ENCODE data around the gene CLEC14A.

The CLEC14A gene, protein sequence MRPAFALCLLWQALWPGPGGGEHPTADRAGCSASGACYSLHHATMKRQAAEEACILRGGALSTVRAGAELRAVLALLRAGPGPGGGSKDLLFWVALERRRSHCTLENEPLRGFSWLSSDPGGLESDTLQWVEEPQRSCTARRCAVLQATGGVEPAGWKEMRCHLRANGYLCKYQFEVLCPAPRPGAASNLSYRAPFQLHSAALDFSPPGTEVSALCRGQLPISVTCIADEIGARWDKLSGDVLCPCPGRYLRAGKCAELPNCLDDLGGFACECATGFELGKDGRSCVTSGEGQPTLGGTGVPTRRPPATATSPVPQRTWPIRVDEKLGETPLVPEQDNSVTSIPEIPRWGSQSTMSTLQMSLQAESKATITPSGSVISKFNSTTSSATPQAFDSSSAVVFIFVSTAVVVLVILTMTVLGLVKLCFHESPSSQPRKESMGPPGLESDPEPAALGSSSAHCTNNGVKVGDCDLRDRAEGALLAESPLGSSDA

DNA sequence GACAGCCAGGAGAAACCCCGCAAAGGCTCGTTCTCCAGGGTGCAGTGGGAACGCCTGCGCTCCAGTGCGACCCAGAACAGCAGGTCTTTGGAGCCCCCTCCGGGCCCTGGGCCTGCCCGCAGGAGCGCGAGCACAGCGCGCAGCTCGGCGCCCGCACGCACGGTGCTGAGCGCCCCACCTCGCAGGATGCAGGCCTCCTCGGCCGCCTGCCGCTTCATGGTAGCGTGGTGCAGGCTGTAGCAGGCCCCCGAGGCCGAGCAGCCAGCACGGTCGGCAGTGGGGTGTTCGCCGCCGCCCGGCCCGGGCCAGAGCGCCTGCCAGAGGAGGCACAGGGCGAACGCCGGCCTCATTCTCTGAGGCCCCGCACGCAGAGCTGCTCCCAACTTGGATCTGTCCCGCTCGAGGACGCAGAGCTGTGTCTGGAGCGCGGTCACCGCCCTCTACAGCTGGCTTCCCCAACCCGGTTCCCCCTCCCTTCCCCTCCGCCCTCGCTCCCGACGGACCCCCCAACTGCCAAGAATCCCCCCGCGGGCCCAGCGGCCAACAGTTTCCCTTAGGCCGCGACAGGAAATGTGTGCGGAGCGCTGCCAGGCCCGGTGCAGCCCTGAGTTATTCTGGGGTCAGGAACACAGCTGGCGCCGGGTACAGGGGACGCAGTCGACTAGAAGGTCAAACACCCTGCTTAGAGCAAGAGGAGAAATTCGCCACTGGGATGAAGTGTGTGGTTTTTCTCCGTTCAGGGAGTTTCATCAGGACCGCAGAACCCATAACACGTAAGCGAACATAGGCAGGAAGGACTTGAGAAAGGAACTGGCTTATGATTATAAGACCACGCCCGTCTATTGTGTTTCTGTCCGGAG is at the start of gene CLEC14A:
CLEC14A (minus strand) TSS at position 421 of the 860 bp plus-strand sequence; CDS start at position 350, 71 bp downstream.
- DNase-seq (ENCODE audit: low read depth in 3 of 3), result peak in 1 of 3 experiments; percentile 2

- no peak for DNase-seq (ENCODE audit: low read depth in 3 of 3)
Measured at GRCh38 chr14:38302966-38303365, 47.1 kb upstream of the CLEC14A start.

DNA sequence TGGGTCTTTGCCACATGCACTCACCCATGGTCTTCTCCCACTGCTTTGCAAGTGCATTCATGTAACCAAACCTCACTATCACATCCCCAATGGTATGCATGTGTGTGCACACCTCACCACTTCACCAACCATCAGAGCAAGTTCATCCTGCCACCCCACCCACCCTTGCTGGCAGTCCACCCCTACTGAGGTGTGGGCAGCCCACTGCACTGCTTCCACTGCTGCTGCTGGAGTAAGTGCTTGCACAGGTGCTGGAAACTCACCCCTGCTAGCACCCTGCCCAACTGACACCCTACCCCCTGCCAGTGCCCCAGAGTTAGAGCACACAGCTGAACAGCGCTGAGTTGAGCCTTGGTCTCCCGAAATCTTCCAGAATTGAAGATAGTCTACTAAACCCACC is 46.1 kb upstream of the CLEC14A start:
- DNase-seq (ENCODE audit: low read depth in 3 of 3), result no peak

GRCh38 chr14:38297681-38298080 is 41.8 kb upstream of the CLEC14A start:
- DNase-seq (ENCODE audit: low read depth in 3 of 3), result no peak

DNA sequence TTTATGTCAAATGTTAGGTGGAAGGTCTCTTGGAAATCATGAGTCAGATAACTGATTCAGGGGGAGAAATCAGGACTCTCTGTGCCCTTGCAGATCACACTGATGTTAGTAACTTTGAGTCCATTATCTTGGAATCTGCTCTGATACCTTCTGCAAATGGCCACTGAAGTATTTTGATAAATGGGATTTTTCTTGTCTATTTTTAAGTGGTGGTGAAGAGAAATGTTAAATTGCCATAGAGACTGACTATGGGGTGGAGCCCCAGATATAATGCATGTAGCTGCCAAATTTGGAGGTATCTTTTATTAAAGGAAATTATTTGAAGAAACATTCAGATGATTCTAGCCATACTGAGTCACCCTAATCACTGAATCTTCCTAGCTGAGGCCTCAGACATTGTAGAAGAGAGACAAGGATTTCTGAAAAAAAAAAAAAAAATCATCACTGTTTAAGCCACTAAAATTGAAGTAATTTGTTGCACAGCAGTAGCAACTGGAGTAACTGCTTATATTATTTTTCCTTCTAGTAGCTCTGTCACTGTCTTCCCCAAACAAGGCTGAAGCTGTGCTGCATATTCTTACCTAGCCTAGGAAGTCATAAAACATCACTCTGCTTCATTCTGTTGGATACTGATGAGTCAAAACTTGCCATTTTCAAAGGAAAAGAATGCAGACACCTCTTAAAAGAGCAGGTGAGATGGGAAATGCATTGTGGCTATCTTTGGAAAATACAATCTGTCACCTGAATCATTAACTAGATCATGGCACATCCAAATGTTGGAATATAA is 36.0 kb upstream of the CLEC14A start:
- DNase-seq (ENCODE audit: low read depth in 3 of 3), result no peak

GRCh38 chr14:38290601-38291188 is 34.8 kb upstream of the CLEC14A start:
- DNase-seq (ENCODE audit: low read depth in 3 of 3), result no peak

DNA sequence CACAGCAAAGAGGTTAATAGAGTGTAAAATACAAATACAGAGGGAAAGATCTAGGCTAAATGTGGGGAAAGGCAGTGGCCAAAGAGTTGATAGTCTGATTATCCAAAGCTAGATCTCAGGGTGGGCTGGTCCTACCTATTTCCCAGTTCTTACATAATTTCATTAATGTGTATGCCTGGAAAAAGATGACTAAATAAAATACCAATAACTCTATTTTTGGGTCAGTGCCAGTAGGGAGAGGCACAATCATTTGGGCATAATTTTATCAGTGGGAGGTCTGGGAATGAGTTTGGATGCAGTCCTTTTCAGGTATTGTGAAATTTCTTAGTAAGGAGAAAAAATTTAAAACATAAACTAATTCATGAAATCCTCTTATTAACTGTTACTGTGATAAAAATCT is 30.6 kb upstream of the CLEC14A start:
- no peak for DNase-seq (ENCODE audit: low read depth in 3 of 3)

GRCh38 chr14:38285962-38286361 is 30.1 kb upstream of the CLEC14A start:
- DNase-seq (ENCODE audit: low read depth in 3 of 3), result no peak

GRCh38 chr14:38282936-38283335 is 27.0 kb upstream of the CLEC14A start:
- DNase-seq (ENCODE audit: low read depth in 3 of 3), result no peak

DNA sequence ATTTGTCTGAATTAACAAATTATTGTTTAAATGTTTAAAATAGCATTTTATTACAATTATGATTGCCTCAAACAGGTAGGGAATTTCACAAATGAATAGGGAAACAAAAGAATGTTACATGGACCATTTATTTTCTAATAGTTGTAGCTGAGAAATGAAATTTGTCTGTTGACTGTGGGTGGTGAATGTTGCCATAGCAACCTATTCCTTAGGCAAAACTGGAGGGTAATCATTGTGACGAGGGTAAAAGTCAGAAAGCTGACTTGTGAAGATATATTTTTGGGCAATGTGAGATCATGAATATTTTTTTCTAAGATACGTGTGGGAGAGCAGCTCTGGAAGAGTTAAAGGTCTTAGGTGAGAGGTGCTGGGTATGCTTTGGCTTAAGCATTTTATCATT is 24.2 kb upstream of the CLEC14A start:
- DNase-seq (ENCODE audit: low read depth in 3 of 3), result no peak

DNA sequence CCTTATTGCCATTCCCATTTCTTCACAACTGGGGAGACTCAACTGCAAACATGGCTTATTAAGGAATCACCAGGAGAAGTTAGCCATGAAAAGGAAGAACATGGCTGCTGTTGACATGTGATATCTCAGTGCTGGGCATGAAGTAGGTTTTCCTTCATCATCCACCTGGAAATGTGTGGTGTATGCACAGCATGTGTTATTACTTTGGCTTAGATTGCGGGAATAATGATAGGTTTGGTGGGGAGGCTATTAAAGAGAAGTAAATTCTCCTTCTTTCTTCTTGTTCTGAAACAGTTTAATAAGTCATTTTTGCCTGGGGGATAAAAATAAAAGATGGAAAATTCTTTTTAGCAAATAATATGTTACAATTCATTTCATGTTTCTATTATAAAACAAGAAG is 23.7 kb upstream of the CLEC14A start:
- DNase-seq (ENCODE audit: low read depth in 3 of 3), result no peak

GRCh38 chr14:38278035-38278434 is 22.1 kb upstream of the CLEC14A start:
- DNase-seq (ENCODE audit: low read depth in 3 of 3), result no peak

- DNase-seq (ENCODE audit: low read depth in 3 of 3), result no peak
Measured at GRCh38 chr14:38262844-38263243, 7.0 kb upstream of the CLEC14A start.

DNA sequence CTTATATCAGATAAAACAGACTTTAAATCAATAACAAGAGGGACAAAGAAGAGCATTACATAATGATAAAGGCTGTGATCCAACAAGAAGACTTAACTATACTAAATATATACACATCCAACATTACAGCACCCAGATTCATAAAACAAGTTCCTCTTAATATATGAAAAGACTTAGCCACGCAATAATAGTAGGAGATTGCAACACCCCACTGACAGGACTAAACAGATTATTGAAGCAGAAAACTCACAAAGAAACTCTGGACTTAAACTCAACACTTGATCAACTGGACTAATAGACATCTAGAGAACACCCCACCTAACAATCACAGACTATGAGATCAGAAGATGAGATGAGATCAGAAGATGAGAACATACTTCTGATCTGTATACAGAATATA is 5.7 kb upstream of the CLEC14A start:
- DNase-seq (ENCODE audit: low read depth in 3 of 3), result no peak

- no peak for DNase-seq (ENCODE audit: low read depth in 3 of 3)
Measured at GRCh38 chr14:38257507-38257906, 1.6 kb upstream of the CLEC14A start.

GRCh38 chr14:38256533-38256840 is 594 bp upstream of the CLEC14A start:
- no peak for DNase-seq (ENCODE audit: low read depth in 3 of 3)

- peak in 1 of 3 experiments; percentile 1 for DNase-seq (ENCODE audit: low read depth in 3 of 3)
Measured at GRCh38 chr14:38255408-38255672, 553 bp downstream of the CLEC14A start.

GRCh38 chr14:38254571-38255407 is 1.1 kb downstream of the CLEC14A start:
- no peak for DNase-seq (ENCODE audit: low read depth in 3 of 3)

DNA sequence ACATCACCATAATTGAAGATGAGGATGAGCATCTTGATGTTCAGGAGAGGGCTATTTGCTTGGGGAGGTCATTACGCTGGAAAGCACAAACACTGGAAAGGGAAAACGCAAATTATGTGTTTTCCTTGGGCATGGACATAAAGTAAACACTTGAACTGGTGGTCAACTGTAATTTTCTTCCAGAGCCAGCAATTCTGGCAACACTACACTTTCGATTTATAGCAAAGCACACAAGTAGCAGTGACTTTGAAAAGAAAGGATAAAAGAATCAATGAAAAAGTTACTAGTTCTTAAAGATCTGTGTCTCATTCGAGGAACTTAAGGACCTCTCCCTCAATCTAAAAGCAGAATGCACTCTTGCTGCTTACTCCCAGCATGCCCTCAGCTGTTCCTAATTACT is 2.2 kb downstream of the CLEC14A start:
- DNase-seq (ENCODE audit: low read depth in 3 of 3), result no peak

DNA sequence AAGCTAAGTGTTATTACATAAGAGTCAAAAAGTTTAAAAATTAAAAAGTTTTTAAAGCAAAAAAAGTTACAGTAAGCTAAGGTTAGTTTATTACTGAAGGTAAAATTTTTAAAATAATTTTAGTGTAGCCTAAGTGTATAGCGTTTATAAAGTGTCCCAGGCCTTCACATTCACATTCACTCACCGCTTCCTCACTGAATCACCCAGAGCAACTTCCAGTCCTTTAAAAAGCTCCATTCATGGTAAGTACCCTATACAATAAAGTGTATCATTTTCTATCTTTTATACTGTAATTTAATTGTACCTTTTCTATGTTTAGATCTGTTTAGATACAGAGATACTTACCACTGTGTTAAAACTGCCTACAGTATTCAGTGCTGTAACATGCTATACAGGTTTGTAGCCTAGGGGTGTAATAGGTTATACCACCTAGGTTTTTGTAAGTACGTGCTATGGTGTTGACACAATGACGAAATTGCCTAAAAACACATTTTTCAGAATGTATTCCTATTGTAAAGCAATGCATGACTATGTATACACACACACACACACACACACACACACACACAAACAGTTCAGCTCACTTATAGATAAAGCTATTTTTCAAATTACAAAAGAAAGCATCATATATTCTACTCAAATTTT is 3.7 kb downstream of the CLEC14A start:
- DNase-seq (ENCODE audit: low read depth in 3 of 3), result no peak

DNA sequence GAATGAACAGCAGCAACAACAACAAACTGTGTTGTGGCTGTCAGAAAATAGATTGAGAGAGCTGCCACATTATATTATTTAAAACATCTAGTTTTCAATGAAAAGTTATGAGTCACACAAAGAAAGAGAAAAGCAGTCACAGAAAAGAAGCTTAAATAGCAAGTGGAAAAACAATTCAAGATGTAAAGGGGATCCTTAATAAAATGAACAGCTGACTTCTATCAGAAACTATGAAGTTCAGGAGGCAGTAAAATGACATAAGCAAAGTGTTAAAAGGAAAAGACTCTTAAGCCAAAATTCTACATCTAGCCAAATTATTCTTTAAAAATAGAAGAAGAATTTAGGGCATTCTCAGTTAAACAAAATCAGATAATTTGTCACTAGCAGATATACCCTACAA is 5.6 kb downstream of the CLEC14A start:
- DNase-seq (ENCODE audit: low read depth in 3 of 3), result no peak

All from stimulated activated CD4-positive, alpha-beta T cell treated with anti-CD3 and anti-CD28 coated beads, TNF-alpha, amount 100 ng/mL, for 24 hours (primary cell).